Hematopoietic multipotent progenitor cell treated with erythropoietin and hydrocortisone succinate and interleukin-3 and kit ligand, for 4 days (in vitro differentiated cells): ENCODE results near the gene RAB3D.
A peak's percentile ranks its signal among the peaks of the same experiment; 100 is the strongest.

Experiments
- DNase-seq: peaks from one replicate; pipeline ENCODE4 v3.0.0-alpha.2; 2015

The RAB3D gene

DNA sequence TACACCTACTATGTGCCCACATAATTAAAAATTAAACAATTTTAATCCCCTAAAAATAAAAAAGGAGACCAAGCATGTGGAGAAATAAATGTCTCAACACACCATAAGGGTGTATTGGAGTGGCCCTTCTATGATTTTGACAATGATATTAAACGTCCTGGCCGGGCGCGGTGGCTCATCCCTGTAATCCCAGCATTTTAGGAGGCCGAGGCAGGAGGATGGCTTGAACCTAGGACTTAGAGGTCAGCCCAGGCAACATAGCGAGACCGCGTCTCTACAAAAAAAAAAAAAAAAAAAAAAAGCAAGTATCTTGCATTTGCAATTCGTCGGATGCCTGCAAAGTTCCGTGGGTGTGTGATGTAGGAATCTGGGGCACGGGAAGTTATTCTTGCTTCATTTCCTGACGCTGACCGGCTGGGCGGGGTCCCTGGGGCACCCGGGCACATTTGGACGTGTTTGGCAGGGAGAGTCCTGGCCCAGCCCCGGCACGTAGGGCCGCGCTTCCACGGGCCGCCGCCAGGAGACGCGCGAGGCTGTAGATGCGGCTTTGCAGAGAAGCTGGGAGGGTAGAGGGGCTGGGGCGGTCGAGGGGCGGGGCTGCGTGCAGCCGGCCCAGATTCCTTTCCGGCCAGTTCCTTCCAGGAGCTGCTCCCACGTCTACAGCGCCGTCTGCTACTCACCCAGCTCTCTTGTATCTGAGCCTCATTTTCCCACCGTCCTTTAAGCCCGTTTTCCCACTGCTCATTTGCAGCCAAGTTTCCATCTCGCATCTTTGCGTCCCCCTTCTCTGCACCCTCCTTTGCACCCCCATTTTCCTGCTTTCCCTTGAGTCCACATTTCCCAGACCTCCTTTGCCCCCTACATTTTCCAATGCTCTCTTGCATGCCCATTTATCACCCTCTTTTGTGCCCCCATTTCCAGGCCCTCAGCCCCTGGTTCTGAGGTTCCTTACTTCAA is 45.7 kb downstream of the RAB3D start:
- DNase-seq, result peak; percentile 94

DNA sequence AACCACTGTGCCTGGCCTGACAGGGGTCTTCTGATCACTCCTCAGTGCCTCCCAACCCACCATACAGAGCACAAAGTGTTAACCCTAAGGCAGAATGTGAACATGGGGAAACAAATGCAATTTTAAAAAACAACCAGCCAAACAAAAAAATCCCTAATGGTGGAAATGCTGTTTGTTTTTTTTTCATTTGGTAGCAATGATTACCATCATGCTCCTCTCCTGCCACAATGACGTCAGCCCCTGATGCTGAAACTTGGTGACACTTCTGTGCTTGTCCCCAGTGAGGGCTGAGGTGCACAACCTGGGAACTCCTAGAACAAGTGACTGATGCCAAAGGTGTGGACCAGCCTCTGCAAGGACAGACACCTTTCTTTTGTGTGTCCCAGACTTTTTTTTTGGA is 47.5 kb downstream of the RAB3D start:
- no peak for DNase-seq

DNA sequence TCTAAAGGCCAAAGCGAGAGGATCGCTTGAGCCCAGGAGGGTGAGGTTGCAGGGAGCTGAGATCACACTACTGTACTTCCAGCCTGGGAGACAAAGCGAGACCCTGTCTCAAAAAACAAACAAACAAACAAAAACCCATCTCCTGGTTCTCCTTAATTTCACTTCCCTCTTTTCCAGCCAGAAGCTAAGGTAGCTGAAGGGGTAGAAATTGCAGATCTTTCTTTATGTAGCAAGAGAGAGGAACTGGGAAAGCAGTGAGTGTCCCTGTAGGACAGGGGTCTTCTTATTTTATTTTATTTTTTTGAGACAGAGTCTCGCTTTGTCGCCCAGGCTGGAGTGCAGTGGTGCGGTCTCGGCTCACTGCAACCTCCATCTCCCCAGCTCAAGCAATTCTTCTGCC is 48.0 kb downstream of the RAB3D start:
- no peak for DNase-seq

DNA sequence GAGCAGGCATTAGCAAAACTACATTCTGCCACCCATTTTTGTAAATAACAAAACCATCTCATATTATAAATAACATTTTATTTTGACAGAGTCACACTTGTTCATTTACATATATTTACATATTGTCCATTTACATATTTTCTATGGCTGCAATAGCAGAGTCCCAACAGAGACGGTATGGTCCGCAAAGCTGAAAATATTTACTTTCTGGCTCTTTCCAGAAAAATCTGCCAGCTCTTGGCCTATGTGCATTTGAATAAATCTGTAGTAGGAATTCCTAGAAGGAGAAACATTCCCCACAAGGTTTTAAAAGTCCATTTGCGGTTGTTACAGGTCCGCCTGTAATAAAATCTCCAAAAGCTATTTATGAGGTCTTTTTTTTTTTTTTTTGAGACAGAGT is 49.2 kb downstream of the RAB3D start:
- no peak for DNase-seq

DNA sequence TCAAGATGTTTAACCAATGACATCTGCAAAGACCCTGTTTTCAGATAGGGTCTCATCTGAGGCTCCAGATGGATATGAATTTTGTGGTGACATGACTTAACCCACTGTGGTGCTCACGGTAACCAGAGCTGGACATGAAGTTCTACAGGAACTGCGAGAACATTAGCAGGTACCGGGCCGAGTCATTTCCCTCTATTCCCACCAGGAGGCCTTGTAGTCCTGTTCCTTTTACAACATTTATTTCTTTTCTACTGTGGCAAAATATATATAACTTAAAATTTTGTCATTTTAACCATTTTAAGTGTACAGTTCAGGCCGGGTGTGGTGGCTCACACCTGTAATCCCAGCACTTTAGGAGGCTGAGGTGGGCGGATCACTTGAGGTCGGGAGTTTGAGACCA is 51.1 kb downstream of the RAB3D start:
- DNase-seq, result peak; percentile 59

DNA sequence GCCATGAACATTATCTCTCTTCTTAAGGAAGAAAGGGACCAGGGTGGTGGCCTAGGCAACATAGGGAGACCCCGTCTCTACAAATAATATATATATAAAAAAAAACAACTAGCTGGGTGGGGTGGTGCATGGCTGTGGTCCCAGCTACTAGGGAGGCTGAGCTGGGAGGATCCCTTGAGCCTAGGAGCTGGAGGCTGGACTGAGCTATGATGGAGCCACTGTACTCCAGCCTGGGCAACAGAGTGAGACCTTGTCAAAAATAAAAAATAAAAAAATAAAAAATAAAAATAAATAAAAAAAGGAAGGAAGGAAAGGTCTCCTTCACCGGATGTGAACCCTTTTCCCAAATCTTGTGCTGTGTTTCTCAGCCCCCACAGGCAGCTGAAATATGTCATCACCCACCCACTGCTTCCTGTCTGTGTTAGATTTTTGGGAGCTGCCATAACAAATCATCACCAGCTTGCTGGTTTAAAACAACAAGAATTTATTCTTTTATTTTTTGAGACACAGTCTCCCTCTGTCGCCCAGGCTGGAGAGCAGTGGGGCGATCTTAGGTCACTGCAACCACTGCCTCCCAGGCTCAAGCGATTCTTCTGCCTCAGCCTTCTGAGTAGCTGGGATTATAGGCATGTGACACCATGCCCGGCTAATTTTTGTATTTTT is 53.0 kb downstream of the RAB3D start:
- DNase-seq, result peak; percentile 30

DNA sequence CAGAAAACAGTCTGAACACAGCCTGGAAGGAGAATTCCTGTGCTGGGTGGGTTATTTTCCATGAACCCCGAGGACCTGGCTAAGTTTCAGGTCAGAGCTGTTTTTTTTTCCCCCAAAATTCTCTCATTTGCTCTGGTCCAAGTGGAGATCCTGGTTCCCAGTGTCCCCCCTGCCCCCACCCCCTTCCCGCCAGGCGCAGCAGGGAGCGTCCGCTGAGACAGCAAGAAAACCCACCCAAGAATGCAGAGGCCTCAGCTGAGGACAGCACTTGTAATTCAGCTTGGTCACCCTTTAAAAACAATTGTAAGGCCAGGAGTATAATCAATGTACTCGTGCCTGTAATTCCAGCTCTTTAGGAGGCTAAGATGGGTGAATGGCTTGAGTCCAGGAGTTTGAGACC is 54.9 kb downstream of the RAB3D start:
- DNase-seq, result no peak

DNA sequence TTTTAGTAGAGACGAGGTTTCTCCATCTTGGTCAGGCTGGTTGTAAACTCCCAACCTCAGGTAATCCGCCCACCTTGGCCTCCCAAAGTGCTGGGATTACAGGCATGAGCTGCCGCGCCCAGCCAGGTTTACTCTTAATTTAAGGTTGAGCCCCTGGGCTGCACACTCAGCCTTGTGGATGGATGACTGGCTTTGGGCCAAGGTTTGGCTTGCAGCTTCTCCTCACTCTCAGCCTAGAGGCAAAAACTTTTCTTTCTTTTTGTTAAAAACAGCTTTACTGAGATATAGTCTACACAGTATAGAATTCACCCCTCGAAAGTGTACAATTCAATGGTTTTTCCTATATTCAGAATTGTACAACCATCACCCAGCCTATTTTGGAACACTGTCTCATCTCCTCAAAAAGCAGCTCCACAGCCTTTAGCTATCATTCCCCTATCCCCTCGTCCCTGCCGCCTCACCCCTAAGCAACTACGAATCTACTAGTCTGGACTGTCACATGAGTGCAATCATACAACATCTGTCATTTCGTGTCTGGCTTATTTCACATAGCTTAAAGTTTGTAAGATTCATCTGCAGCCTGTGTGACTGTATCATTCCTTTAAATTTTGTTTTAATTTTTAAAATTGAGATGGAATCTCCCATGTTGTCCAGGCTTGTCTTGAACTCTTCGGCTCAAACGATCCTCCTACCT is 58.0 kb downstream of the RAB3D start:
- no peak for DNase-seq

DNA sequence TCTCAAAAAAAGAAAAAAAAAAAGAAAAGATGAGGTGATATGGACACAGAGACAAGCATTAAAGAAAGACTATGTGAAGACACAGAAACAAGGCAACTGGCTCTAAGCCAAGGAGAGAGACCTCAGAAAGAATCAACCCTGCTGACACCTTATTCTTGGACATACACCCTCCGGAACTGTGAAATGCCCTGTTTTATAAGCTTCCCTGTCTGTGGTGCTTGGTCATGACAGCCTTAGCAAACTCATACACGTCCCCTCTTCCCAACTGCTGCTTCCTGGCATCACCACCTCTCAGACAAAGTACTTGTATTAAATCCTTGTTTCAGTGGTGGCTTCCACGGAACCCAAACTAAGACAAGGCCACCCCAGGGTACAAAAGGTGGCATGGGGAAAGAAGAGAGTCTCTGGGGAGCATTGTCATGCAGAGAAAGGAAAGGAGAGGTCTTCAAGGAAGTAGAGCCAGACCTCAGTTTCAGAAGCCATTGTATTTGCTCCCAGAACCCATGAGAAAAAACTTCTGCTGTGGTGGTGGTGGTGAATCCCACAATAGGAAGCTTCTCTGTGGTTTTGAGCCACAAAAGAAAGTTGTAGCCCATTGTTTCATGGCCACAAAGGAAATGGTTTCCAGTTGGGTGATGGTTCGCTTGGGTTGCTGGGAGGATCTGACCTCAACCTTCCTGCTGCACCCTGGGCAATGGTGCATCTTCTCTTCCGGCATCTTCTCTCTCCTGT is 59.8 kb downstream of the RAB3D start:
- peak; percentile 89 for DNase-seq

DNA sequence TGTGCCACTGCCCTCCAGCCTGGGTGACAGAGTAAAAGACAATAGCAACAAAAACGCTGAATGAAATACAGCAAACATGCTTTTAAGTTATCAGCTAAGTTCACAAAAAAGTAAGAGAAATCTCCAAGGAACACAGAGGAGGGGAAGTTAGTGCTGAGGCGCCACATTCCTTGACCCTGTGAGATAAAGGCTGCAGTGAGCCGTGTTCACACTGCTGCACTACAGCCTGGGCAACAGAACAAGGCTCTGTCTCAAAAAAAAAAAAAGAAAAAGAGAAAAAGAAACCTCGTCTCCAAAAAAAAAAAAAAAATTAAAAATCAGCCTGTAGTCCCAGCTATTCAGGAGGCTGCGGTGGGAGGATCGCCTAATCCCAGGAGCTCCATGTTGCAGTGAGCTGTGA is 60.8 kb downstream of the RAB3D start:
- DNase-seq, result peak; percentile 44

DNA sequence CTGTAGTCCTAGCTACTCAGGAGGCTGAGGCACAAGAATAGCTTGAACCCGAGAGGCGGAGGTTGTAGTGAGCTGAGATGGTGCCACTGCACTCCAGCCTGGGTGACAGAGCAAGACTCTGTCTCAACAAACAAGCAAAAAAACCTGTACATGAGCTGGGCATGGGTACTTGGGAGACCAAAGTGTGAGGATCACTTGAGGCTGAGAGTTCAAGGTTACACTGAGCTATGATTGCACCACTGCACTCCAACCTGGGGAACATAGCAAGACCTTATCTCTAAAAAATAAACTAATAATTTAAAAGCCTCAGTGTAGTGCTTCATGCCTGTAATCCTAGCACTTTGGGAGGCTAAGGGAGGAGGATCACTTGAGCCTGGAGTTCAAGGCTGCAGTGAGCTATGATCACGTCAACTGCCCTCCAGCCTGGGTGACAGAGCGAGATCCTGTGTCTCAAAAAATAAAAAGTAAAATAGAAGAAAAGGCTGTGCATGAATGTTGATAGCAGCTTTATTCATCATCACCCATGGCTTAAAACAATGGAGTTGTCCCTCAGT is 64.8 kb downstream of the RAB3D start:
- DNase-seq, result no peak

DNA sequence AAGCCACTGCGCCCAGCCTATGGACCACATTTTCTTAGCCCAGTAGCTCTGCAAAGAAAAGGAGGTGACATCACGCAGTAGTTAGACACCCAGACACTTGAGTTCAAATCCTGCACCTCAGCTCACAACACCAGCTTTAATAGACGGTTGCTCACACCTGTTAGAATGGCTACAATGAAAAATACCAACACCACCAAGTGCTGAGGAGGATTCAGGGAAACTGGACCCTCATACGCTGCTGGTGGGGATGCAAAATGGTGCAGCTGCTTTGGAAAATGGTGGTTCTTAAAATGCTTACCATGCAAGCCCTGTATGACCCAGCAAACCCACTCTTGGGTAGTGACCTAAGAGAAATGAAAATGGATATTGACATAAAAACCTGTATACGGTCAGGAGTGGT is 65.5 kb downstream of the RAB3D start:
- no peak for DNase-seq

DNA sequence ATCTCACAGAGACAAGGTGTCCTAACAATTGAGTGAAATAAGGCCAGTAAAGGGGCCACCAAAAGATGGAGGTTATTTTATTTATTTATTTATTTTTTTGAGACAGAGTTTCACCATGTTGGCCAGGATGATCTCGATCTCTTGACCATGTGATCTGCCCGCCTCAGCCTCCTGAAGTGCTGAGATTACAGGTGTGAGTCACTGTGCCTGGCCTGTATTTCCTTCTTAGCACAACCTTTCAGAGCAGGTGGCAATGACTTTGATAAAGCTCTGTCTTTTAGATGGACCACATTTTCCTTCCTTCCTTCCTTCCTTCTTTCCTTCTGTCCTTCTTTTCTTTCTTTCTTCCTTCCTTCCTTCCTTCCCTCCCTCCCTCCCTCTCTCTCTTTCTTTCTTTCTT is 66.2 kb downstream of the RAB3D start:
- DNase-seq, result no peak
